Measurements from ENCODE around the gene LRRC52.
"Not testable (repeated sequence)": the region's sequence is repeated elsewhere in the genome, so short reads cannot be mapped to it uniquely, and the experiment has no call there.

Gene LRRC52

GRCh38 chr1:165586398-165586797 is 42.6 kb downstream of the LRRC52 start:
- in situ Hi-C loops (cut with HindIII; ENCODE audit: low sequenced_read_pairs), result no loop called here
- no peak for DNase-seq (ENCODE audit: low read depth)
- no peak overlapping the region for H3K4me3 ChIP-seq (ENCODE audit: low read depth, low read length)
- no peak for TF ChIP-seq CTCF (IDR thresholded peaks at IDR 0.05; ENCODE audit: low read depth, low read length, missing control alignments)

- H3K4me3 ChIP-seq (ENCODE audit: low read depth, low read length); in situ Hi-C loops (cut with HindIII; ENCODE audit: low sequenced_read_pairs); DNase-seq (ENCODE audit: low read depth): not testable (repeated sequence)
Measured at GRCh38 chr1:165591391-165591790, 47.6 kb downstream of the LRRC52 start.

GRCh38 chr1:165592945-165593823 is 49.4 kb downstream of the LRRC52 start:
- in situ Hi-C loops (cut with HindIII; ENCODE audit: low sequenced_read_pairs), result no loop called here
- DNase-seq (ENCODE audit: low read depth), result peak; percentile 74
- TF ChIP-seq CTCF (IDR thresholded peaks at IDR 0.05; ENCODE audit: low read depth, low read length, missing control alignments), result peak; percentile 85
- H3K4me3 ChIP-seq (ENCODE audit: low read depth, low read length), result no peak overlapping the region

- DNase-seq (ENCODE audit: low read depth), result peak; percentile 18
- no peak overlapping the region for H3K4me3 ChIP-seq (ENCODE audit: low read depth, low read length)
- no peak for TF ChIP-seq CTCF (IDR thresholded peaks at IDR 0.05; ENCODE audit: low read depth, low read length, missing control alignments)
- in situ Hi-C loops (cut with HindIII; ENCODE audit: low sequenced_read_pairs), result no loop called here
Measured at GRCh38 chr1:165595246-165595938, 51.6 kb downstream of the LRRC52 start.

- TF ChIP-seq CTCF (IDR thresholded peaks at IDR 0.05; ENCODE audit: low read depth, low read length, missing control alignments), result no peak
- in situ Hi-C loops (cut with HindIII; ENCODE audit: low sequenced_read_pairs), result no loop called here
- H3K4me3 ChIP-seq (ENCODE audit: low read depth, low read length), result peak overlapping the region; percentile 56
- peak; percentile 92 for DNase-seq (ENCODE audit: low read depth)
Measured at GRCh38 chr1:165597883-165598675, 54.3 kb downstream of the LRRC52 start.

GRCh38 chr1:165598676-165599059 is 54.9 kb downstream of the LRRC52 start:
- H3K4me3 ChIP-seq (ENCODE audit: low read depth, low read length), result peak overlapping the region; percentile 56
- TF ChIP-seq CTCF (IDR thresholded peaks at IDR 0.05; ENCODE audit: low read depth, low read length, missing control alignments), result no peak
- no peak for DNase-seq (ENCODE audit: low read depth)
- in situ Hi-C loops (cut with HindIII; ENCODE audit: low sequenced_read_pairs), result no loop called here

Measured in astrocyte of the cerebellum (primary cell).